Stimulated activated CD4-positive, alpha-beta T cell treated with anti-CD3 and anti-CD28 coated beads, Interleukin-2, amount 100 ng/mL, for 24 hours (primary cell): ENCODE results near the gene FOXP3.

Source experiments
- DNase-seq, 2 donors: peaks; one replicate each; pipeline ENCODE4 v3.0.0-alpha.2; 2020

FOXP3 gene

DNA sequence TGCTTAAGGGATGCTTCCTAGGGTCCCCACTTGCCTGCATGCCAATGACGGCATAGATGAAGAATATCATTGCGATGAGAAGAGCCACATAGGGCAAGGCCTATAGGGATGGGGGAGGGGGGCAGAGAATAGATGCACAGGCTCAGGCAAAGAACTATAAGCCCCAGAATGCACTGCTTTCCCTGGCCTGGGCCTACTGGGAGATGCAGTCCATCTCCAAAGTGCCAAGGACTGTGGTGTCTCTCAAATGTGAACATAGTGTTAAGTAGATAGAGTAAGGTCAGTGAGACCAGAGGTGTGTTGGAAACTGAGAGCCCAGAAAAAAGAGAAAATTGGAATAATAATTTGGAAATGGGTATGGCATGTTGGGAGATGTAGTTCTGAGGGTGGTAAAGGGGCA lies 52.3 kb downstream of the FOXP3 start:
- DNase-seq: no peak

- DNase-seq: no peak
Measured at GRCh38 chrX:49211074-49211473, 53.4 kb downstream of the FOXP3 start.

DNA sequence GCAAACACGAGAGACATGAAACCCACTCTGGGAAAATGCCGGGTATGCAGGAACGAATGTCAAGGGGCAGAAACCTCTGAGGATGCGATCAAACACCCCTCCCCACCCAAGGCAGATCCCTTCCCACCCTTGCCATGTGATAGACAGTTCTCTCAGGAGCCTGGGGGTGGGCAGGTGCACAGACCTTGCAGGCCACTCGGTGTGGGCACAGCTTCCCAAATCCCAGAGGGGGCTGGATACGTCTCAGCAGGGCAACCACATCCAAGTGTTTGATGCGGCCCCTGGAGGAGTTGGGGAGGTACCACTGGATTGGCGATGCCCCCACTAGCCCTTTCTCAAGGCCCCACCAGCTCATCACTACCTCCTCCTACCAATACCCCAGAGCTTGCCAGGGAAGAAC lies 54.1 kb downstream of the FOXP3 start:
- DNase-seq: no peak

- no peak for DNase-seq
Measured at GRCh38 chrX:49209434-49210251, 54.9 kb downstream of the FOXP3 start.

DNA sequence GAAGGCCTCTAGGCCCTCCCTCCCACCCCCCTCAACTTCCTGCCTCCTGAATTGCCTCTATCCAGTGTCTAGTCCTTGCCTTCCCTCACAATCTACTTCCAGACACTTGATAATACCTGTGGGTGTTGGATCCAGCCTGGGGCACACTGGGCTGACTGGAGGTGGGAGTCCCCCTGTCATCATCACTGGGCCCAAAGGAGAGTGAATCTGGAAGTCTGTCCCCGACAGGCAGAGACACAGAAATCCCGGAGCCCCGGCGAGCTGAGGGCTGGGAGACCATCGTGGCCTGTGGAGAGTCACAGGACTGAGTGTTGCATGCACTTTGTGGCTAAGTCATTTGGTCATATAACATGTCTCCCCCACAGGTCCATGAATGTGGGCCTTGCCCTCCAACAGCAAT lies 56.1 kb downstream of the FOXP3 start:
- no peak for DNase-seq

DNA sequence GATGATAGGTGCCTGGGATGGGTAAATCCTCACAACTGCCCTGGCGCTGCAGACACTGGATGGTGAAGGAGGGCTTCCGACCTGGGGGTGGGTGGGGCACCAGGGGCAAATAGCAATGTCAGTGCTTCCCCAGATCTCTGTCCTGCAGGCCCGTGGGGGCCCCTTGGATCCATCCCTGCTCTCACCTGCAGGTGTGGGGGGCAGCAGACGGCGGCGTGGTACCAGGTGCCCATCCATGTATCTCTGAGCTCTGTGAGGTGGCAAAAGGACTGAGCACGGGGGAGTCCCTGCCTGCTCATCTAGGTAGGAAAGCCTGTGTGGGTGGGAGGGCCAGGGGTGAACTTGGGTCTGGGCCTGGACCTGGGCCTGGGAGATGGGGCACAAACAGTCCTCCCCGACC lies 58.0 kb downstream of the FOXP3 start:
- DNase-seq: no peak

DNA sequence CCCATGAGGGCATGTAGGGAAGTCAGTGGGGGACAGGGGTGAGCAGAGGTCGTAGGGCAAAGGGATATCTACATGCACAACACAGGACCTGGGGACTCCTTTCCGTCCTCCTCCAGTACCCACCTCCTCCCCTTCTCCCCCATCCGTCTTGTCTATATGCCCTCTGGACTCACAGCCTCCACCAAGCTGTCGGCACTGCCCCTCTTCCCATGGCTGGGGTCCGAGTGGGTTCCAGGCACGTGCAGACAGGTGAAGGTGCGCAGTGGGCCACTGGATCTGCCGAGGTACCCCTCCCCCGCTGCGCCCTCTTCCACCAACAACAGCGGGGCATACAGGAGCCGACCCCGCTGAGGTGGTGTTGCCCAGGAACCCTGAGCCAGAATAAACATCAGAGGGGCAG lies 59.1 kb downstream of the FOXP3 start:
- DNase-seq: no peak

DNA sequence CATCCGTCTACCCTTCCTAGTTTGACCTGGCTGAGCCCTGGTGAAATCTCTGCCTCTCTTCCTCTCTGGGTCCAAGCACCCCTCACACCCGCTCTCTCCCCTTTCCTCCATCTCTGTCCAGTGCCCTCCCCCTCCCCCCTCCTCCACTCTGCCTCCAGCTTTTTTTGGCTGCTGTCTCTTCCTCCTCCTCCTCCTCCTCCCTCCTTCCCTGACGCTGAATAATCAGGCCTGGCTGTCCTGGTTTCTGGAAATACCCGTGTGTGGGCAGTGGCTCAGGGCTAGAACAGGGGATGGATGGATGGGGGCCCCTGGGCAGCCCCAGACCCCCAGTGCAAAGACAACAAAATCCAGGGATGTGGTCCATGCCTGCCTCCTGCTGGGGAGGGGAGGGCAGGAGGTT lies 59.8 kb downstream of the FOXP3 start:
- DNase-seq: no peak

DNA sequence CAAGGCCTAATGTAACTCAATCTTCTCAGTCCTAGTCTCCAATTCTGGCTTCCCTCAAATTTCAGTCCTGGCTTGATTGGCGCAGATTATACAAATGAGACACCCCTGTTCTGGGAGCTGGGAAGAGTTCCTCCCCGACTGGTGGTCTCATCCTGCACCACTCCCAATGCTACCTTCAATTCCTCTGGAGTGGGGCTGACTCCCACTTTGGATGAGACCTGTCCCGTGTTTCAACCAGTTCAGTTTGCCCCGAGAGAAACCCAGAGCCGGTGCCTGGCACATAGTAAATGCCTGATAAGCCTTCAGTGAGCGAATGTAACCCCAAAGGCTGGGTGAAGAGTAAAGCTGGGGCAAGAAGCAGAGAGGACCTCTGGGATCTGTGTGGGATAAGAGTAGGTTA lies 60.5 kb downstream of the FOXP3 start:
- no peak for DNase-seq

GRCh38 chrX:49203536-49203935 lies 61.0 kb downstream of the FOXP3 start:
- DNase-seq: no peak

DNA sequence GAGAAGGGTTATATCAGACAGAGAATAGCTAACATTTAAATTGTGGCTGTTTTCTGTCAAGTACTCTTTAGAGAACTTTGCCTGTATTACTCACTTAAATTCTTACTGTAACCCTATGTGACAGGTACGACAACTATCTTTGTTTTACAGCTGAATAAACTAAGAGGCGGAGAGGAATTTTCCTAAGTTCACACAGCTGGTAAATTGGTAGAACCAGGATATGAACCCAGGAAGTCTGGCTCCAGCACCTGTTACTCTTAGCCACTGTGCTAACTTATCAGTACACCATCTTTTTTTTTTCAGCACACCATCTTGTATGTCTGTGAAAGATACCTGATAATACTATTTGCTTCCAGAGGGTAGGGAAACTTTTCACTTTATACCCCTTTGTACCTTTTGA lies 62.5 kb downstream of the FOXP3 start:
- DNase-seq: no peak
